GM23248 (cell line): ENCODE measurements around the gene LRP1. TPM values are rescaled to one million over a fixed set of nuclear protein-coding genes. Genes with fewer than 3 reads are reported as not detected.

ENCODE experiments used
- DNase-seq: peaks from one replicate; pipeline ENCODE4 v3.0.0-alpha.2; 2015
- H2AFZ ChIP-seq: fragments of 200-600 bp; sonication (generic); 2 replicates; pipeline ENCODE4 v1.6.1; 2016; ENCODE audit warnings: antibody characterized with exemption
- H3F3A ChIP-seq: fragments of 200-600 bp; sonication (generic); 2 replicates; pipeline ENCODE4 v1.6.1; 2016; ENCODE audit warnings: mild to moderate bottlenecking, antibody characterized with exemption, mixed run types; ENCODE audit not compliant: insufficient read depth
- H3K27ac ChIP-seq: fragments of 200-600 bp; sonication (generic); 2 replicates; pipeline ENCODE4 v1.5.1; 2016; ENCODE audit warnings: mild to moderate bottlenecking
- H3K27me3 ChIP-seq: fragments of 200-600 bp; sonication (generic); replicated peaks from 2 replicates; pipeline ENCODE4 v1.6.1; 2016; ENCODE audit warnings: mild to moderate bottlenecking; ENCODE audit not compliant: insufficient read depth
- H3K36me3 ChIP-seq: fragments of 200-600 bp; sonication (generic); 2 replicates; pipeline ENCODE4 v1.6.1; 2016; ENCODE audit warnings: low read depth, mild to moderate bottlenecking
- H3K4me1 ChIP-seq: fragments of 200-600 bp; sonication (generic); 2 replicates; pipeline ENCODE4 v1.6.1; 2016; ENCODE audit warnings: mild to moderate bottlenecking; ENCODE audit not compliant: insufficient read depth
- H3K4me2 ChIP-seq: fragments of 200-600 bp; sonication (generic); one replicate; pipeline ENCODE4 v1.6.1; 2016; ENCODE audit warnings: mild to moderate bottlenecking; ENCODE audit not compliant: unreplicated experiment
- H3K4me3 ChIP-seq: fragments of 200-600 bp; sonication (generic); 2 replicates; pipeline ENCODE4 v1.5.1; 2016; ENCODE audit warnings: mild to moderate bottlenecking
- H3K79me2 ChIP-seq: fragments of 200-600 bp; sonication (generic); 2 replicates; pipeline ENCODE4 v1.6.1; 2016; ENCODE audit warnings: mild to moderate bottlenecking; ENCODE audit not compliant: insufficient read depth
- H3K9ac ChIP-seq: fragments of 200-600 bp; sonication (generic); 2 replicates; pipeline ENCODE4 v1.6.1; 2016; ENCODE audit warnings: mild to moderate bottlenecking
- H3K9me2 ChIP-seq: fragments of 200-600 bp; sonication (generic); 2 replicates; pipeline ENCODE4 v1.6.1; 2016; ENCODE audit warnings: mixed run types, mild to moderate bottlenecking, moderate library complexity; ENCODE audit not compliant: insufficient read depth
- H3K9me3 ChIP-seq: fragments of 200-600 bp; sonication (generic); one replicate; pipeline ENCODE4 v1.6.1; 2017; ENCODE audit warnings: low read depth
- H4K20me1 ChIP-seq: fragments of 200-600 bp; sonication (generic); 2 replicates; pipeline ENCODE4 v1.6.0; 2016; ENCODE audit not compliant: insufficient read depth
- EZH2 ChIP-seq: fragments of 200-600 bp; sonication (generic); IDR thresholded peaks from 2 replicates; pipeline ENCODE4 v1.6.1; 2018; ENCODE audit warnings: antibody characterized with exemption, mild to moderate bottlenecking; ENCODE audit not compliant: insufficient read depth, poor library complexity, severe bottlenecking
- EZH2phosphoT487 ChIP-seq: fragments of 200-600 bp; sonication (generic); IDR thresholded peaks from 2 replicates; pipeline ENCODE4 v1.6.1; 2018; ENCODE audit warnings: antibody characterized with exemption, moderate library complexity, mild to moderate bottlenecking, low read depth; ENCODE audit not compliant: insufficient read depth
- WGBS, 2 experiments: methylation state at CpG; one replicate each; pipeline ENCODE4 v1.1.6; 2015 to 2017; ENCODE audit warnings: low lambda C conversion rate in 2 of 2, low coverage in 1 of 2; ENCODE audit errors: missing lambda C conversion rate in 2 of 2; 5-methylcytosine and 5-hydroxymethylcytosine counted together
- in situ Hi-C: fragments of 300-500 bp; cut with MboI; formaldehyde crosslinking; loops from 2 replicates; pipeline ENCODE4 v1.15.0; 2020
- polyA plus RNA-seq: library from polyadenylated mRNA; unstranded; fragments of >200 nt; fragmentation: Nextera tagmentation; extraction: Ambion mirVana; gene quantifications from 2 replicates; pipeline ENCODE4 v1.2.1, GENCODE V29; 2016
- total RNA-seq: library from RNA; depleted of rRNA; stranded (reverse); fragments of >200 nt; shearing (Covaris generic); gene quantifications from 2 replicates; pipeline ENCODE4 v1.2.3, GENCODE V29; 2014

LRP1 gene
- total and polyA plus RNA-seq, 2 experiments from 2014 or later = 166 to 257 TPM

GRCh38 chr12:57212701-57213057 is 84.4 kb downstream of the LRP1 start:
- Histone ChIP-seq H4K20me1 (no peaks in the 10 kb centered on the region), H3F3A (peaks cover 70% of the 10 kb centered on the region), H3K36me3 (peaks cover 20% of the 10 kb centered on the region; the same call in 1 of the 2 replicates), H3K9me3 (no peaks in the 10 kb centered on the region), H3K9ac (no peak overlapping the region), H3K27ac (no peak overlapping the region), H3K9me2 (no peaks in the 10 kb centered on the region), H3K4me3 (no peak overlapping the region), H3K4me1 (no peaks in the 10 kb centered on the region), H3K27me3 (no peaks in the 10 kb centered on the region), H3K4me2 (no peak overlapping the region), H3K79me2 (no peaks in the 10 kb centered on the region), H2AFZ (no peak overlapping the region)
- no peak for DNase-seq
- 83 to 85% methylated on average over 7 of the region's 7 CpGs for WGBS, 2 experiments
- TF ChIP-seq EZH2phosphoT487 (no peak), EZH2 (no peak)
- in situ Hi-C loops = no loop called here

GRCh38 chr12:57213058-57213715 is 84.9 kb downstream of the LRP1 start:
- DNase-seq = peak; percentile 90
- TF ChIP-seq EZH2phosphoT487 (no peak), EZH2 (no peak)
- Histone ChIP-seq H2AFZ (no peak overlapping the region), H3K4me2 (no peak overlapping the region), H3K4me1 (no peaks in the 10 kb centered on the region), H3K9ac (no peak overlapping the region), H3K9me3 (no peaks in the 10 kb centered on the region), H3F3A (peaks cover 65% of the 10 kb centered on the region), H3K79me2 (no peaks in the 10 kb centered on the region), H3K4me3 (no peak overlapping the region), H3K27ac (peak overlapping the region; percentile 6; the same call in 1 of the 2 replicates), H3K9me2 (no peaks in the 10 kb centered on the region), H4K20me1 (no peaks in the 10 kb centered on the region), H3K36me3 (peaks cover 16% of the 10 kb centered on the region; the same call in 1 of the 2 replicates), H3K27me3 (no peaks in the 10 kb centered on the region)
- in situ Hi-C loops = no loop called here
- WGBS, 2 experiments = 15% methylated on average over 15 to 16 of the region's 16 CpGs

- Histone ChIP-seq H3K4me2 (no peak overlapping the region), H3K27me3 (no peaks in the 10 kb centered on the region), H3K4me1 (peaks cover 5% of the 10 kb centered on the region; the same call in 1 of the 2 replicates), H3K27ac (peak overlapping the region; percentile 6; the same call in 1 of the 2 replicates), H3K36me3 (peaks cover 16% of the 10 kb centered on the region; the same call in 1 of the 2 replicates), H4K20me1 (no peaks in the 10 kb centered on the region), H3K4me3 (no peak overlapping the region), H3K9ac (no peak overlapping the region), H3K79me2 (no peaks in the 10 kb centered on the region), H3F3A (peaks cover 66% of the 10 kb centered on the region), H3K9me2 (no peaks in the 10 kb centered on the region), H2AFZ (no peak overlapping the region), H3K9me3 (no peaks in the 10 kb centered on the region)
- DNase-seq = peak; percentile 32
- 76 to 80% methylated on average over 4 of the region's 4 CpGs for whole genome bisulfite sequencing, 2 experiments
- in situ Hi-C loops = no loop called here
- TF ChIP-seq EZH2 (no peak), EZH2phosphoT487 (no peak)
Measured at GRCh38 chr12:57213763-57214397, 85.6 kb downstream of the LRP1 start.

- Histone ChIP-seq H3K9me3 (no peaks in the 10 kb centered on the region), H3K9me2 (no peaks in the 10 kb centered on the region), H3K4me3 (no peak overlapping the region), H3K79me2 (no peaks in the 10 kb centered on the region), H3K4me2 (no peak overlapping the region), H3K27ac (no peak overlapping the region), H3K36me3 (peaks cover 11% of the 10 kb centered on the region; the same call in 1 of the 2 replicates), H2AFZ (no peak overlapping the region), H3K9ac (no peak overlapping the region), H3K27me3 (no peaks in the 10 kb centered on the region), H3F3A (peaks cover 62% of the 10 kb centered on the region), H3K4me1 (peaks cover 5% of the 10 kb centered on the region; the same call in 1 of the 2 replicates), H4K20me1 (no peaks in the 10 kb centered on the region)
- TF ChIP-seq EZH2 (no peak), EZH2phosphoT487 (no peak)
- in situ Hi-C loops = no loop called here
- 11 to 16% methylated on average over 12 to 14 of the region's 14 CpGs for WGBS, 2 experiments
- peak; percentile 75 for DNase-seq
Measured at GRCh38 chr12:57214398-57214781, 86.1 kb downstream of the LRP1 start.
